Measurements from ENCODE around the gene GUCY2D.

DNA sequence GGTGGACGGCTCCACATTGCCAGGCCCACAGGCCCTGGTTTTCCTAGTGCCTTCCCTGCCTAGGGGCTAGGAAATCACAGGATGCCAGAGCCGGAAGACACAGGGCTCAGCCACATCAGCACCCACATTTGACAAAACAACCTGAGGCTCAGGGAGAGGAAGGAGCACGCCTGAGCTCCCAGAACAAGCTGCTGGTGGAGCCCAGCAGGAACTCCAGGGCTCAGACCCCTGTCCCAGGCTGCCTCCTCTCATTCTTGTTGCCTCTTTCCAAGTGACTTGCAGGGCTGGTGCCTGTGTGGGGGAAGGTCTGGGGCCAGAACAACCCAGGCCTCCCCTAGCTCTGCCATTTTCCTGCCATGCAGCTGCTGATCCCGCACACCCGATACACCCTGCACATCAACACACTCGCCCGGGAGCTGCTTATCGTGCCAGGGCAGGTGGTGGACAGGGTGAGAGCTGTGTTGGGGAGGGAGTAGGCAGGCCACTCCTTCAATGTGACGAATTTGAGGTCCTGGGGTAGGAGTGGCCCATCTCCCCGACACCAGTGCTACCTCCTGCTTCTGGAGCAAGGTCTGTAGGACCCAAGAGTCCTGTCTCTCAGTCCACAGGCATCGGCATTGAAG lies 44.0 kb downstream of the GUCY2D start:
- TF ChIP-seq ZNF70 (CRISPR knock-in tag; IDR thresholded peaks at IDR 0.05), result no peak
- no peak for TF ChIP-seq ARNTL (CRISPR knock-in tag; IDR thresholded peaks at IDR 0.05; ENCODE audit: borderline replicate concordance, low read depth)
- TF ChIP-seq TCF4 (CRISPR knock-in tag; IDR thresholded peaks at IDR 0.05; ENCODE audit: borderline replicate concordance), result no peak
- TF ChIP-seq, protein P1, sequence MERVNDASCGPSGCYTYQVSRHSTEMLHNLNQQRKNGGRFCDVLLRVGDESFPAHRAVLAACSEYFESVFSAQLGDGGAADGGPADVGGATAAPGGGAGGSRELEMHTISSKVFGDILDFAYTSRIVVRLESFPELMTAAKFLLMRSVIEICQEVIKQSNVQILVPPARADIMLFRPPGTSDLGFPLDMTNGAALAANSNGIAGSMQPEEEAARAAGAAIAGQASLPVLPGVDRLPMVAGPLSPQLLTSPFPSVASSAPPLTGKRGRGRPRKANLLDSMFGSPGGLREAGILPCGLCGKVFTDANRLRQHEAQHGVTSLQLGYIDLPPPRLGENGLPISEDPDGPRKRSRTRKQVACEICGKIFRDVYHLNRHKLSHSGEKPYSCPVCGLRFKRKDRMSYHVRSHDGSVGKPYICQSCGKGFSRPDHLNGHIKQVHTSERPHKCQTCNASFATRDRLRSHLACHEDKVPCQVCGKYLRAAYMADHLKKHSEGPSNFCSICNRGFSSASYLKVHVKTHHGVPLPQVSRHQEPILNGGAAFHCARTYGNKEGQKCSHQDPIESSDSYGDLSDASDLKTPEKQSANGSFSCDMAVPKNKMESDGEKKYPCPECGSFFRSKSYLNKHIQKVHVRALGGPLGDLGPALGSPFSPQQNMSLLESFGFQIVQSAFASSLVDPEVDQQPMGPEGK (CRISPR knock-in tag; IDR thresholded peaks at IDR 0.05; ENCODE audit: borderline replicate concordance), result no peak
- no peak for TF ChIP-seq ZC3H10 (CRISPR knock-in tag; IDR thresholded peaks at IDR 0.05)
- no peak for TF ChIP-seq CSDC2 (CRISPR knock-in tag; IDR thresholded peaks at IDR 0.05)
- TF ChIP-seq ZFP30 (CRISPR knock-in tag; IDR thresholded peaks at IDR 0.05), result no peak
- TF ChIP-seq, protein P2, sequence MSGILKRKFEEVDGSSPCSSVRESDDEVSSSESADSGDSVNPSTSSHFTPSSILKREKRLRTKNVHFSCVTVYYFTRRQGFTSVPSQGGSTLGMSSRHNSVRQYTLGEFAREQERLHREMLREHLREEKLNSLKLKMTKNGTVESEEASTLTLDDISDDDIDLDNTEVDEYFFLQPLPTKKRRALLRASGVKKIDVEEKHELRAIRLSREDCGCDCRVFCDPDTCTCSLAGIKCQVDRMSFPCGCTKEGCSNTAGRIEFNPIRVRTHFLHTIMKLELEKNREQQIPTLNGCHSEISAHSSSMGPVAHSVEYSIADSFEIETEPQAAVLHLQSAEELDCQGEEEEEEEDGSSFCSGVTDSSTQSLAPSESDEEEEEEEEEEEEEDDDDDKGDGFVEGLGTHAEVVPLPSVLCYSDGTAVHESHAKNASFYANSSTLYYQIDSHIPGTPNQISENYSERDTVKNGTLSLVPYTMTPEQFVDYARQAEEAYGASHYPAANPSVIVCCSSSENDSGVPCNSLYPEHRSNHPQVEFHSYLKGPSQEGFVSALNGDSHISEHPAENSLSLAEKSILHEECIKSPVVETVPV (CRISPR knock-in tag; IDR thresholded peaks at IDR 0.05), result no peak
- no peak for TF ChIP-seq TOX (CRISPR knock-in tag; IDR thresholded peaks at IDR 0.05; ENCODE audit: borderline replicate concordance)
